ENCODE results near the gene TMX1. TPM values are rescaled to one million over a fixed set of nuclear protein-coding genes. Genes with fewer than 3 reads are reported as not detected.
A peak's percentile ranks its signal among the peaks of the same experiment; 100 is the strongest.

TMX1 gene
- total RNA-seq, 1 experiment from 2014 or later = 47.7 TPM

GRCh38 chr14:51224551-51224950, 15.5 kb upstream of the TMX1 start:
- H3K36me3 ChIP-seq = no peaks in the 10 kb centered on the region
- H3K4me3 ChIP-seq = no peak overlapping the region
- no peak overlapping the region for H3K27ac ChIP-seq
- H3K4me1 ChIP-seq = no peaks in the 10 kb centered on the region
- no peaks in the 10 kb centered on the region for H3K9me3 ChIP-seq (replicated peaks)
- DNase-seq = no peak
- H3K27me3 ChIP-seq = no peaks in the 10 kb centered on the region

- Histone ChIP-seq H3K4me1 (no peaks in the 10 kb centered on the region), H3K9me3 (replicated peaks) (no peaks in the 10 kb centered on the region)
These were observed 14.3 kb upstream of the TMX1 start for GRCh38 chr14:51225751-51226150.

GRCh38 chr14:51228391-51228790, 11.7 kb upstream of the TMX1 start:
- Histone ChIP-seq H3K4me1 (no peaks in the 10 kb centered on the region), H3K36me3 (no peaks in the 10 kb centered on the region), H3K9me3 (replicated peaks) (no peaks in the 10 kb centered on the region), H3K27ac (no peak overlapping the region), H3K4me3 (no peak overlapping the region), H3K27me3 (no peaks in the 10 kb centered on the region)
- DNase-seq = no peak

More at GRCh38 chr14:51225751-51226150, 14.3 kb upstream of the TMX1 start:
- no peaks in the 10 kb centered on the region for H3K36me3 ChIP-seq
- no peak overlapping the region for H3K4me3 ChIP-seq
- no peak overlapping the region for H3K27ac ChIP-seq
- no peak for DNase-seq
- H3K27me3 ChIP-seq = no peaks in the 10 kb centered on the region

- no peaks in the 10 kb centered on the region for H3K27me3 ChIP-seq
- H3K4me3 ChIP-seq = no peak overlapping the region
- H3K27ac ChIP-seq = no peak overlapping the region
- H3K4me1 ChIP-seq = no peaks in the 10 kb centered on the region
- no peaks in the 10 kb centered on the region for H3K9me3 ChIP-seq (replicated peaks)
- no peak for DNase-seq
- H3K36me3 ChIP-seq = no peaks in the 10 kb centered on the region
These were observed 11.2 kb upstream of the TMX1 start for GRCh38 chr14:51228890-51229289.

- H3K27ac ChIP-seq = no peak overlapping the region
- no peaks in the 10 kb centered on the region for H3K36me3 ChIP-seq
- no peak overlapping the region for H3K4me3 ChIP-seq
- no peaks in the 10 kb centered on the region for H3K9me3 ChIP-seq (replicated peaks)
- no peak for DNase-seq
- no peaks in the 10 kb centered on the region for H3K27me3 ChIP-seq
- peaks cover 5% of the 10 kb centered on the region; the same call in 1 of the 2 replicates for H3K4me1 ChIP-seq
These were observed 3.7 kb upstream of the TMX1 start for GRCh38 chr14:51236314-51236713.

- H3K27ac ChIP-seq = peak overlapping the region; percentile 75
These were observed 845 bp downstream of the TMX1 start for GRCh38 chr14:51240804-51241380.

GRCh38 chr14:51242545-51243490, 2.8 kb downstream of the TMX1 start:
- DNase-seq = no peak

More at GRCh38 chr14:51240804-51241380, 845 bp downstream of the TMX1 start:
- Histone ChIP-seq H3K27me3 (no peaks in the 10 kb centered on the region), H3K4me3 (peak overlapping the region; percentile 78), H3K9me3 (replicated peaks) (no peaks in the 10 kb centered on the region), H3K4me1 (peaks cover 6% of the 10 kb centered on the region; the same call in 1 of the 2 replicates), H3K36me3 (peaks cover 17% of the 10 kb centered on the region; the same call in 1 of the 2 replicates)
- no peak for DNase-seq

GRCh38 chr14:51244591-51244990, 4.5 kb downstream of the TMX1 start:
- H3K4me1 ChIP-seq = peaks cover 6% of the 10 kb centered on the region; the same call in 1 of the 2 replicates
- H3K4me3 ChIP-seq = no peak overlapping the region
- no peak for DNase-seq
- peaks cover 46% of the 10 kb centered on the region for H3K36me3 ChIP-seq
- H3K27ac ChIP-seq = no peak overlapping the region
- no peaks in the 10 kb centered on the region for H3K27me3 ChIP-seq
- H3K9me3 ChIP-seq (replicated peaks) = no peaks in the 10 kb centered on the region

More at GRCh38 chr14:51242545-51243490, 2.8 kb downstream of the TMX1 start:
- peaks cover 6% of the 10 kb centered on the region; the same call in 1 of the 2 replicates for H3K4me1 ChIP-seq
- H3K36me3 ChIP-seq = peaks cover 28% of the 10 kb centered on the region; the same call in 1 of the 2 replicates
- H3K27ac ChIP-seq = no peak overlapping the region
- no peaks in the 10 kb centered on the region for H3K27me3 ChIP-seq
- no peaks in the 10 kb centered on the region for H3K9me3 ChIP-seq (replicated peaks)
- no peak overlapping the region for H3K4me3 ChIP-seq

- peaks cover 4% of the 10 kb centered on the region; the same call in 1 of the 2 replicates for H3K4me1 ChIP-seq
- H3K36me3 ChIP-seq = peaks cover 60% of the 10 kb centered on the region
- no peak for DNase-seq
- no peak overlapping the region for H3K4me3 ChIP-seq
- H3K27ac ChIP-seq = no peak overlapping the region
- H3K9me3 ChIP-seq (replicated peaks) = no peaks in the 10 kb centered on the region
- H3K27me3 ChIP-seq = no peaks in the 10 kb centered on the region
These were observed 6.0 kb downstream of the TMX1 start for GRCh38 chr14:51246032-51246431.

- DNase-seq = no peak
- Histone ChIP-seq H3K9me3 (replicated peaks) (no peaks in the 10 kb centered on the region), H3K36me3 (peaks cover 76% of the 10 kb centered on the region), H3K27ac (no peak overlapping the region), H3K4me1 (no peaks in the 10 kb centered on the region), H3K27me3 (no peaks in the 10 kb centered on the region), H3K4me3 (no peak overlapping the region)
These were observed 8.3 kb downstream of the TMX1 start for GRCh38 chr14:51248016-51248987.

GRCh38 chr14:51251486-51251885, 11.4 kb downstream of the TMX1 start:
- no peak overlapping the region for H3K4me3 ChIP-seq

GRCh38 chr14:51253880-51254279, 13.8 kb downstream of the TMX1 start:
- no peak for DNase-seq
- no peak overlapping the region for H3K4me3 ChIP-seq
- peaks cover 54% of the 10 kb centered on the region for H3K36me3 ChIP-seq
- no peaks in the 10 kb centered on the region for H3K27me3 ChIP-seq
- H3K9me3 ChIP-seq (replicated peaks) = no peaks in the 10 kb centered on the region
- H3K4me1 ChIP-seq = no peaks in the 10 kb centered on the region
- H3K27ac ChIP-seq = no peak overlapping the region

More at GRCh38 chr14:51251486-51251885, 11.4 kb downstream of the TMX1 start:
- Histone ChIP-seq H3K27ac (no peak overlapping the region), H3K36me3 (peaks cover 59% of the 10 kb centered on the region), H3K9me3 (replicated peaks) (no peaks in the 10 kb centered on the region), H3K27me3 (no peaks in the 10 kb centered on the region), H3K4me1 (no peaks in the 10 kb centered on the region)
- no peak for DNase-seq

- no peak overlapping the region for H3K4me3 ChIP-seq
- H3K27ac ChIP-seq = no peak overlapping the region
- H3K9me3 ChIP-seq (replicated peaks) = no peaks in the 10 kb centered on the region
- no peaks in the 10 kb centered on the region for H3K27me3 ChIP-seq
- peaks cover 19% of the 10 kb centered on the region for H3K36me3 ChIP-seq
- no peaks in the 10 kb centered on the region for H3K4me1 ChIP-seq
- no peak for DNase-seq
These were observed 18.2 kb downstream of the TMX1 start for GRCh38 chr14:51258280-51258679.

GRCh38 chr14:51258788-51259187, 18.7 kb downstream of the TMX1 start:
- no peak for DNase-seq
- Histone ChIP-seq H3K27ac (no peak overlapping the region), H3K27me3 (no peaks in the 10 kb centered on the region), H3K4me3 (no peak overlapping the region), H3K4me1 (no peaks in the 10 kb centered on the region), H3K9me3 (replicated peaks) (no peaks in the 10 kb centered on the region), H3K36me3 (peaks cover 15% of the 10 kb centered on the region)

All from SJCRH30 (cell line).